GM21576 (cell line): ENCODE measurements around the gene SEMA4F.

ENCODE experiments used
- ATAC-seq: cut with Tn5 transposase; IDR thresholded peaks from one replicate; pipeline ENCODE4 v1.9.1; 2021; ENCODE audit warnings: mild to moderate bottlenecking, moderate library complexity; ENCODE audit not compliant: unreplicated experiment

SEMA4F gene

DNA sequence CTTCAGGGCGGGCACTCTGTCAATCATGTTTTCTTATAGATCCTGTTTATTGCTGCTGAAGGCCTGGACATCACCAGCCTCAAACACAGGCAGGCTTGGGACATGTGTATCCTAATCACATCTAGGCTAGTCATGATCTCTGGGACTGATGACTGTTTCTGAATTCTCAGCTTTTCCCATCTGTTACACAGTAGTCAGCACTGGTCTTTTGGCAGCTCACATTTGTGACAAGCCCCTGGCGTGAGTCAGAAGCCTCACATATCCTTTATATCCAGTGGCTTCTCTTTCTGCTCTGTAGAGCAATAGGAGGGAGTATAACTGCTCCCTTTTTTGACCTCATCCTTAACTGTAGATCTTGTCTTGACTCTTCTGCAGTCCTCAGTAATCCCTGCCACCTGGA is 4.5 kb downstream of the SEMA4F start:
- ATAC-seq = no peak

GRCh38 chr2:74659462-74659861 is 5.4 kb downstream of the SEMA4F start:
- ATAC-seq = no peak

- ATAC-seq = no peak
Measured at GRCh38 chr2:74668087-74668486, 14.0 kb downstream of the SEMA4F start.

DNA sequence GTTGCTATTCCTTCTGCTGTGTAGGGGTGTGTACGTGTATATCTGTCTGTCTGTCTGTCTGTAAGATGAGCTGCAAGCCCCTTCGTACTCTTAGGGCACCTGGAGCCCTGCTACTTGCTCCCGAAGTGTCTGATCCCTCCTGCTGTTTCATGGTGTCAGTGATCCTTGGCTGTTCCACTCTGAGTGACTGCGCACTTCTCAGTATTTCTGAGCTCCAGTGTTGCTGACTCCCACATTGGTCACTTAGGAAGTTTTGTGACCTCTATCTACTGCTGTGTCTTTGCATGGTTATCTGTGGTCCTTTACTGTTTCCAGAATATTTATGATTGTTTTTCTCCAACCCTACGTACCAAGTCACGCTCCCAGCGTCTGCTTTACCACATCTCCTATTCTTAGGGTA is 16.2 kb downstream of the SEMA4F start:
- no peak for ATAC-seq

DNA sequence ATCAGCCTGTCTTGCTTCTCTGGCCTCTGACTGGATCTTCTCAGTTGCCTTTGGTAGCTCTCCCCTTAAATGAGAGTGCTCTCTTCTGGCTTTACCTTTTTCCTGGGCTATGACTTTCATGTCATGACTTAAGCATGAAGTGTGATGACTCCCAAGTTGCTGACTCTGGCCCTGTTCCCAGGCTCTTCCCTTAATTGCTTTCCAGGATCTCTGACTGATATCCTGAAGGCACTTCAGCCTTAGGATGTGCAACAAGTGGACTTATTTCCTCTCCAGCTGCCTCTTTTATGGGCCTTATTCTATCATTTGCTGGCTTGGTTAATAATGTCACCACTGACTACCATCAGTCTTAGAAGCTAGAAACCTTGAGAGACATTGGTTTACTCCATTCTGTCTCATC is 17.4 kb downstream of the SEMA4F start:
- ATAC-seq = no peak

DNA sequence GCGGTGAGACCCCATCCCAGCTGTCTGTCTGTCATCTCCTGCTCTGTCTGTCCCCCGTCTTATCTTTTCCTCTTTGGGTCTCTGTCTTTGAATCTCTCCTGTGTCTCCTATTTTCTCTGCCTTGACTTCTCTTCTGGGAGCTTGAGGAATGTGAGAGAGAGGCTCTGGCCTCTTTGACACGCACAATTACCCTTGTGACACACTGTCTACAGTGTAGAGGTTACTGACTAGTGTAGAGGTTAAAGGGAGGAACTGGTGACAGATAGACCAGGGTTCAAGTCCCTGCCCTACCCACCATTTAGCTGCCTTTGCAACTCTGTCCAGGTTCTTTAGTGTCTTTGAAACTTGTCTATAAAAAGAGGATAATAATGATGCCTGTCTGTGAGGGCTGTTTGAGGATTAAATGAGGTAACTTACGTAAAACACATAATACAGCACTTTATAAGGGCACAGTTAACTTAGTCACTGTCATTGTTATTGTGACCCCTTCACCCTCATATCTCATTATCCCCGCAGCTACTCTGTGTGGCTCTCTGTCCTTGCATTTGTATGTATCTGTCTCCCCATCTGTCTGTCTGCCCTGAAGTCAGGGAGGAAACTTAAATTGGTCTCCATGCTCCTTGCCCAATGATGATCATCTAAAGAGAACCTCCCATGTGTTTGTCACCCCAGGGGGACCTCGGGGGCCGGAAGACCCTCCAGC is 19.9 kb downstream of the SEMA4F start:
- ATAC-seq = no peak

DNA sequence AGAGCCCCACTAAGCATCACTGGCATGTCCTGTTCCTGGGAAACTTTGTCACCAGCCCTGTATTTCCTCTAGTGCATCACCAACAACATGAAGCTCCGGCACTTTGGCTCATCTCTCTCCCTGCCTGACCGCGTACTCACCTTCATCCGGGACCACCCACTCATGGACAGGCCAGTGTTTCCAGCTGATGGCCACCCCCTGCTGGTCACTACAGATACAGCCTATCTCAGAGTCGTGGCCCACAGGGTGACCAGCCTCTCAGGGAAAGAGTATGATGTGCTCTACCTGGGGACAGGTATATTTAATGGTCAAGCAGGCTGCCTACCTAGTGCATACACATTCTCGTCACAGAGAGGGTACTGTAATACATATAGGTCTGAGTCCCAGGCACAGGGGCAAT is 21.0 kb downstream of the SEMA4F start:
- ATAC-seq = no peak

GRCh38 chr2:74676331-74676730 is 22.3 kb downstream of the SEMA4F start:
- ATAC-seq = no peak

GRCh38 chr2:74679615-74680014 is 25.6 kb downstream of the SEMA4F start:
- ATAC-seq = no peak

- no peak for ATAC-seq
Measured at GRCh38 chr2:74682501-74682900, 28.5 kb downstream of the SEMA4F start.

DNA sequence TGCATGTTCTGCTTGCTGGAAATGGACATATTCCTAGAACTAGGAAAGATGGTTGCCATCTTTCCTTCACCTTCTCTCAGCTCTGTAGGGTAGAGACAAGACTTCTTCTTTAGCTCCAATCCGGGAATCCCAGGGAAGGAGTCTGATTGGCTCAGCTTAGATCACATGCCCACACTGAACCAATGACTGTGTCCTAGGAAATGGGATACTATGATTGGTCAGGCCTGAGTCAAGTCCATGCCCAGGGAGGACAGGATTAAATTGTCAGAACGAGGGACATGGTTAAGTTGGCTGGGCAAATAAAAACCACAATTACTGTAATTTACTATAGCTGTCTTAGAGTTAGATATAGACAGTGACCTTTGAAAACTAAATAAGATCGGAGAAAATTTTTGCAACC is 31.4 kb downstream of the SEMA4F start:
- ATAC-seq = no peak

GRCh38 chr2:74688881-74689280 is 34.8 kb downstream of the SEMA4F start:
- no peak for ATAC-seq

GRCh38 chr2:74689671-74690070 is 35.6 kb downstream of the SEMA4F start:
- no peak for ATAC-seq

GRCh38 chr2:74690571-74690970 is 36.5 kb downstream of the SEMA4F start:
- ATAC-seq = no peak

DNA sequence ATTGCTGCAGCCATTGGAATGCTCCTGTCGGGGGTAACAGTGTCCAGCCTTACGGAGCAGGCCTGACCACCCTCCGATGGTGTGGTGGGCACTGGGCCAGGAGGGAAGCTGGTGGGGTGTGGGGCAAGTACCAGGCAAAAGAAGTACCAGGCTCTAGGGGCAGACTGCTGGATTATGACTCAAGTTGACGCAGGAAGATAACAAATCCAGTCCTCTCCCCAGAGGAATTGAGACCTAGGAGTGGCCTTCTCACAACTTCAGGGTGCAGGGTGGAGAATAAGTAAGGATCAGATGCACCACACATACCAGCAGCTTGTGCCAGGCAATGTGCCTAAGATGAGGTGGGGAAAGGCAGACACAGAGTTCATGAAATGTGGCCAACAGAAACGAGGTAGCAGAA is 37.9 kb downstream of the SEMA4F start:
- no peak for ATAC-seq

DNA sequence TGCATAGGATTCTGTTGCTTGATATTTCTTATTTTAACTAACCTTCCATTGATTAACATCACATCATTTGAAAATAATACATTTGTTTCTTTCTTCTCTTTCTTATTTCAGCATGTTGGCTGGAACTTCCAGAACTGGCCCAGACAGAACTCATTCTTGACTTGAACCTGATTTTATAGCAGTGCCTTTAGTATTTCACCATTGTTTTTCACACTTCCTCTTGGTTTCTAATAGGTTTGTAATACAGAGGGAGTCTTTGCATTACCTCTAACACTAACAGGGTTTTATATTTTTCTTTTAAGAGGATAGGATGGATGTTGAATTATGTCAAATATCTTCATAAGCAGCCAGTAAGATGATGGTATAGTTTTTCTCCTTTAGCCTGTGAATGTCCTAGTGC is 39.2 kb downstream of the SEMA4F start:
- ATAC-seq = no peak

DNA sequence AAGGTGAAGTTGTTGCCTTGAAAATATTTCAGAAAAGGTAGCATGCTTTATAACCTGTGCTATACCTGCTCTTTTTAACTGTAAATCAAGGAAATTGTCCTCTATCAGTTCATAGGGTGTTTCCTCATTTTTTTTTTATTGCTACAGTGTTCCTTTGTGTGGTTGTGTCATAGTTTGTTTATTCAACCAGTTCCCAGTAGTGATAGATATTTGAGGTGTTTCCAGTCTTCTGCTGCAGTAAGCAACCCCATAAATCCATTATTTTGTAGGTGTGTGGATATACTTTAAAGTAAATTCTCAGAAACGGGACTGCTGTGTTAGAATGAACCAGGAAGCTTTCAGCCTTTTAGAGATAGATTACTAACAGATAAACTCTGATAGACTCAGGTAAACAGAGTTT is 39.6 kb downstream of the SEMA4F start:
- no peak for ATAC-seq

- no peak for ATAC-seq
Measured at GRCh38 chr2:74694281-74694680, 40.2 kb downstream of the SEMA4F start.

DNA sequence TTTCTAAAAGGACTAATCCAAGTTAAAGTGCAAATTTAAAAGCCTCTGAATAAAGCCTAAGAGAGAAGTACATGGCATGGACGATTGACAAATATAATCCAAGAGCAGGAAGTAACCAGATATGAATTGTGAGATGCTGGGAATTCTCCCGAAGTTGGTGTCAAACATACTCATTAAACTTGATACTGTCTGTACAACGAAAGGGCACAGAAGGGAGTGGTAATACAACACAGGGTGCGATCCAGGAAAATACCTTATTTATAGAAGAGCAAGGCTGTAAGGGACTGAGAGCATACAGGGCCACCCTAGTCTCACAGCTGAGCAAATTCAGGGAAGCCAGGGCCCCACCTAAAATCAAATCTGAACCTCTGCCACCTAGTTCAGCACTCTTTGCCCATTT is 41.6 kb downstream of the SEMA4F start:
- no peak for ATAC-seq

DNA sequence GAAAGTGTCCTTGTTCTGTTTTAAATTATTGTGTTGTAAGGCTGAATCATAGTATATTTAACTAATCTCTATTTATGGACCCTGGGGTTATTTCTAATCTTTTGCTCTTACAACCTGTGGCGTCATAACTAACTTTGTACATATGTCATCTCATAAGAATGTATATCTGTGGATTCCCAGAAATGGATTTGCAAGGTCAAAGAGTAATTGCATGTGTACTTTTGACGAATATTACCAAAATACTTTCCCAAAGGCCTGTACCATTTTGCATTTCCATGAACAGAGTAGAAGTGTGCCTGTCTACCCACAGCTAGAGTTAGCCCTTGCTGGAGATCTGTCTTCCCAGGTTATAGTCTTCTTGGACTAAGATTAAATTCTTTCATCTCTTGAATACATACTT is 42.8 kb downstream of the SEMA4F start:
- ATAC-seq = no peak

GRCh38 chr2:74700643-74701372 is 46.8 kb downstream of the SEMA4F start:
- ATAC-seq = no peak

GRCh38 chr2:74702001-74702715 is 48.1 kb downstream of the SEMA4F start:
- ATAC-seq = no peak
